HG02943 (cell line): Measurements from ENCODE around the gene TKT.

Experiments used
- ATAC-seq: cut with Tn5 transposase; IDR thresholded peaks from one replicate; pipeline ENCODE4 v1.9.1; 2021; ENCODE audit warnings: mild to moderate bottlenecking, low read depth, moderate library complexity; ENCODE audit not compliant: unreplicated experiment

Gene TKT

DNA sequence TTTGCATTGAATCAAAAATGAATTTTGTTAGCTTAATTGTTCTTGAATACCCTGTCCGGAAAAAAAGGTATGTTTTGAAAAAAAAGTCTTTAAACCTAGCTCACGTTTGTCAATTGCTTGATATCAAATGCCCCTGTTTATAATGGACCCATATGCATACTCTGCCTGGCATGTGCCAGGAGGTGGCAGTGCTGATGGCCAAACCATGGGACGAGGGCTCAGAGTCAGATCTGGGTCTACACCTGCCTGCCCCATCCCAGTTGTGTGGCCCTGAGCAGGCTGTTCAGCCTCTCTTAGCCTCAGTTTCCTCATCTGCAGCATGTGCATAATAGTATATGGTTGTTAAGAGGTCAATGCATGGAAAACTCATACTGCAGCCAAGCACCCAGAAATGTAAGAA is 56.0 kb downstream of the TKT start:
- no peak for ATAC-seq

DNA sequence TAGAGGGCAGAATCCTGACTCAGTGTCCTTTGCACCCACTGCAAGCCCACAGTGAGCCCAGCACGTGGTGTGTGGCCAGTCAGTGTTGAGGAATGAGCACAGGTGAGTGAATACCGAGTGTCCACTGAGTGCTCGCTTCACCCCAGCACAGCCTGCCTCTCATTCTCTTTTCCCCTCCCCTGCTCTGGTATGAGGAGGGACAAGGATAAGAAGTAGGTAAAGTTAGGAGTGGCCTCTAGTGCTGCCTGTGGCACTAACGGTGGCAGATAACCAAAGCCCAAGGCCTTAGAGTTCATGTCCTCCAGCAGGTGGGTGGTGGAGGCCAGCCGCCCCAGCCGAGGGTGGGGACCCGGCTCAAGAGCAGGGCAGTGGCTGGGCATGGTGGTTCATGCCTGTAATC is 56.8 kb downstream of the TKT start:
- ATAC-seq, result no peak

DNA sequence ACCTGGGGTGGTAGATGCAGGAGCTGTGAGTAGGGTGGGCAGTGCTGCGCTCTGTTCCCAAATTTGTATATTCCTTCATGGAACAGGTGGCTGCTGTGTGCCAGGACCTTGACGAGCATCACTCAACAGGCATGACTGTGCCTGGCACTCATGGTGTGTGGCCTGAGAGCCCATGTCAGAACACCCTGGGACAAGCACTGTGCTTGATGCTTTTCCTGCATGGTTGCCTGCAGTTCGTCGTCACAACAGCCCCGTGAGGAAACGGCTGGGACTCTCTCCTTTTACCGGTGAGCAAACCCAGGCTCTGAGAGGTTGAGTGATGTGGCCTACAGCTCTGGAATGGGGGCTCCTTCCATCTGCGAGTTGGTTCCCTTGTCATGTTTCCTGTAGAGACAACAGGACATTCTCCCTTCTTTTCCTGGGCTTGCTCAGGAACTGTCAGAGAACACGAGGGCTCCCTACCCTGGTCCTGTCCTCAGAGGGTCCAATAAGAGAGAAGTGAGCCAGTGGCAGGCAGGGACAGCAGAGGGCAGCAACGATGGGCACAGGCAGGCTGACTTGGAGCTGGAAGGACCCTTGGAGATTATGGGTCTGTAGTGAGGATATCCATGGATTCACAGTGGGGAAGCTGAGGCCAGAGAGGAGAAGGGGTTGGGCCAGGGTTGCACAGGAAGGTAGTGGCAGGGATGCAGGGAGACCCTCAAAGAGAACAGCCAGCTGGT is 57.4 kb downstream of the TKT start:
- no peak for ATAC-seq

DNA sequence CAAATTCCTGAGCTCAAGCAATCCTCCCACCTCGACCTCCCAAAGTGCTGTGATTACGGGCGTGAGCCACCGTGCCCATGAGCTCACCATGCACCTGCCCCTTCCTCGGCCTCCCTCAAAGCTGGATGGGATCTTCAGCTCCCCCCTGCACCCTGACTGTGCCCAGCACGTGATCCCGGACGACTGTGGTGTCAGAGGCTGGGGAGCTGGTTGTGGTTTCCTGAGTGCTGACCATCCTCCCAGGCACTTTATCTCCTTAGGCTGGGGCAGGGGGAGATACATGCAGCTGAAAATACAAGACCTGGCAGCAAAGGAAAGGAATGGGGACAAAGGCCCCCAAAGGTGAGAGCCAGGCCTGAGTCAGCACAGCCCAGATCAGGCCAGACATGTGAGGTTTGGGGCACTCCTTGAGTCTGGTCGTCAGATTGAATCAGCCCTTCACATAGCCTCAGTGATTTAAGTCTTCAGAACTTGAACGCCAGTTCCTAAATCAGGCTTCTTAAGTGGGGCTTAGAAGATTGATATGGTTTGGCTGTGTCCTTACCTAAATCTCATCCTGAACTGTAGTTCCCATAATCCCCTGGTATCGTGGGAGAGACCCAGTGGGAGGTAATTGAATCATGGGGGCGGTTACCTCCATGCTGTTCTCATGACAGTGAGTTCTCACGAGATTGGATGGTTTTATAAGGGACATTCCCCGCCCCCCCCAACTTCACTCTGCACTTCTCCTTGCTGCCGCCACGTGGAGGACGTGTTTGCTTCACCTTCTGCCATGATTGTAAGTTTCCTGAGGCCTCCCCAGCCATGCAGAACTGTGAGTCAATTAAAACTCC is 59.0 kb downstream of the TKT start:
- ATAC-seq, result no peak

DNA sequence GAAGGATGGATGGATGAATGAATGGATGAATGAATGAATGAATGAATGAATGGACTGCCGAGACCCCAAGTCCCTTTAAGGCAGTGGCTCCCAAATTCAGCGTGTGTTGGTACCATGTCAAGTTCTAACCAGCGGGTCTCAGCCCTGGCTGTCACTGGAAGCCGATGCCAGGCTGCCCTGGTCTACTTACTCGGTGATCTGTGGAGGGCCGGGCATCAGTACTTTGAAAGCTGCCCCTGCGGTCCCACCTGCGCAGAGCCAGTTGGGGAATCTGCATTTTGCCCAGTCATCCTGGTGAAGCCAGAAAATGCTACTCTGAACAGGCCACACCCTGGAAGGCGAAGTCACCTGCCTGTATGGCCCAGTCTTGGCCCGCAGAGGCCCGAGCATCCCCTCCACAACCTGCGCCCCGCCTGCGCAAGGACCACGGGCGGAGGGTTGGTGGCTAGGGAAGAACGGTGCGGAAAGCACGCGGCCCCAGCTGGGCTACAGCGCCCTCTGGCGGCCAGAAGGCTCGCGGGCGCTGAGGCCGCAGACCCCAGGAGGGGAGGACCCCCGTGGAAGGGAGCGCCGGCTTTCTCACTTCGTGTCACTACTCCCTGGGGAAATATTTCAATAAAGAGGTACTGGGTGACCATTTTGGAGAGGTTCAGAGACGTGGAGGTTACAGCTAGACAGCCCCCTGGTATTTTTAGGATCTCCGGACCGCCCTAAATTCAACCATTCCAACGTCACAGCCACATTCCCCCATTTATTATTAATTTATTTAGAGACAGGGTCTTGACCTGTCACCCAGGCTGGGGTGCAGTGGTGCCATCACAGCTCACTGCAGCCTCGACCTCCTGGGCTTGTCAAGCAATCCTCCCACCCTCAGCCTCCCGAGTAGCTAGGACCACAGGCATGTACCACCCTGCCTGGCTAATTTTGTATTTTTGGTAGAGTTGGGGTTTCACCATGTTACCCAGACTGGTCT is 59.9 kb downstream of the TKT start:
- no peak for ATAC-seq

DNA sequence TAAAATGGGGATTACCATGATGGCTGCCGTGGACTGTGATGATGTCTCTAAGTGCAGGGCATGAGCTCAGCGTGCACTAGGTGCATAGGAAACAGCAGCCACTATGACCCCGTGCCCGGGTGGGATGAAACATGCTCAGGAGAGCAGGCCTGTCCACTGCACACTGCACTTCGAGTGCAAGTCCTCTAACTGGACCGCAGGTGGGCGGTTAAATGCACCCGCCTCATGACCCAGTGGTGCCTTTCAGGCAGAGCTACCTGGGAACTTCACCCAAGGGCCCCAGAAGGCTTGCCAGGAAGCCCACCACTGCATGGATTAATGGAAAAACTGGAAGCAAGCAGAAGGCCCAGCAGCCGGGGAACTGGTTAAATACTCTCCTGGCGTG is 60.8 kb downstream of the TKT start:
- no peak for ATAC-seq

DNA sequence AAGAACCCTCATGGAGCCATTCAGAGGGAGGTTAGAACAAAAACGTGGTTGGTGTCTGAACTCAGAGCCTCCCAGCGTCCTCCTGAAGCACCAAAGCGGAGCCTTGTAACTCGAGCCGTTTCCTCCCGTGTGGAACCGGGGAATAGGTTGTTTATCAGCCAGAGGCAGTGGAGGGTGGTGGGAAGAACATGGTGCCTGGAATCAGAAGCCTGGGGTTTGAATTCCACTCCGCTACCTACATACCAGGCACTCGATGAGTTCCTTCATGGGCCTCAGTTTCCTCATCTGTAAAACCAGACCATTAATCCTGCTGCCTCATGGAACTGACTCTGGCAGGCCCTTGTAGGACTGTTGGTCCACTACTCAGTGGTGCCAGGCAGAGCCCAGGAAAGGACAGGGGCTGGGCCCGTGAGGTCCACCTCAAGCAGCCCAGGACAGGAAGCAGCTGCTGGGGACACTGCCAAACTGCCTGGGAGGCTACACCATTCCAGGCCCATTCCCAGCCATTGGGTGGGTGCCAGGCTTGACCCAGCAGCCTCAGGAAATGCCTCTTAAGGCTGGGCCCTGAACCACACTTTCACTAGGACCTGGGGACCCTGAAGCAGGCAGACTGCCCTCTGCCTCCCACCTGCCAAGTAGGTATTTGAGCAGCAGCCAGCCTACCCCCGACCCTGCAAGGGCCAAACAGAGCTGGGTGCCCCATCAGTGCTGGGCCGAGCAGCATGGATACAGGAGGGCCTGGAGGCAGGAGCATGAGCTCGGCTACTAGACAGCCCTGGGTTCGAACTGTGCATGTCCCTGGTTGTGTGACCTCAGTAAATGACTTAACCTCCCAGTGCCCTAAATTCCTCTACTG is 61.4 kb downstream of the TKT start:
- no peak for ATAC-seq

DNA sequence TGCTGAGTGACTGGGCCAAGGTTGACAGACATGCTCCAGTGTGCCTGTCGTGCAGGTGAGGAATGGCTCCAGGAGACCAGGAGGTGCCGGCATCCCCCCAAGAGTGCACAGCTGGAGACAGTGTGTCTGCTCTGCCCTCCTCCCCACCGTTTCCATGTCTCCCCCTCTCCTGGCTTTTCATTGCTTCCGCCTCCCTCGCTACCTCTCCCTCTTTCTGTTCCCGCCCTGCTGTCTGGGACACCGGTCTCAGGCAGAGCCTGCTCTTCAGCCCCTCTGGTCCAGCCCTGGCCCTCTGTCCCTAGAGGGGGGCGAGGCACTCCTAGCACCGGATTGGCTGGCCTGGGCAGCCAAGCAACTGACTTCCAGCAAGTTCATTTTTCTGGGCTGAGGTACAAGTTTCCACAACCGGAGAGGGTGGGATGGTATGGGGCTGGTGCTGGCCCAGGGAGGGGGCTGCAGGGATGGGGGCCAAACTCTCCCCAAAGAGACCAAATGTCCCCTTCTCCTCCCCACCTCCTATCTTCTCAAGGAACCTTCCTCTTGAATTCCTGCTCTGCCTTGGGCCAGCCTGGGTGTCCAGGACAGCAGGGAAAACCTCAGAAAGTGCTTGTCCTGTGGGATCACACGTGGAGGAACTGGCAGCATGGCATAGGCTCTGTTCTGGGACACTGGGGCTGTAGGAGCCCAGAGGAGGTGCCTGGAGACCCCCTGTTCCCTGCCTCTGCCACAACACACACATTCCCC is 62.2 kb downstream of the TKT start:
- no peak for ATAC-seq

DNA sequence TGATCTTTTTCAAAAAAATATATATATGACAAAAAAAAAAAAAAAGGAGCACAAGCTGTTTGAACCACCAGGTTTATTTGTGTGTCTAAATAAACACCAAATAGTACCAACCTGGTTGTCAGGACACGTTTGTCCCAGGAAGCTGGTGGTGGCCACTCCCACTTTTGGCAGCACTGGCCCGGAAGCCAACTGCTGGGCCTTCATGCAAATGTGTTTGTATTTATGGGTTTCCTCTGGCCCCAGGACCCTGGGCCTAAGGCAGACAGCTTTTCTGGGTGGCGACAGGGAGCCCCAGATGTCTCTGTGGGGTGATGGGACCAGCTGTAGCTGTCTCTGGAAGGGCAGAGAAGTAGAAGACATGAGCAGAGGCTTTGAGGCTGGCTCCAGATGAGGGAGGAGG is 63.2 kb downstream of the TKT start:
- ATAC-seq, result no peak

DNA sequence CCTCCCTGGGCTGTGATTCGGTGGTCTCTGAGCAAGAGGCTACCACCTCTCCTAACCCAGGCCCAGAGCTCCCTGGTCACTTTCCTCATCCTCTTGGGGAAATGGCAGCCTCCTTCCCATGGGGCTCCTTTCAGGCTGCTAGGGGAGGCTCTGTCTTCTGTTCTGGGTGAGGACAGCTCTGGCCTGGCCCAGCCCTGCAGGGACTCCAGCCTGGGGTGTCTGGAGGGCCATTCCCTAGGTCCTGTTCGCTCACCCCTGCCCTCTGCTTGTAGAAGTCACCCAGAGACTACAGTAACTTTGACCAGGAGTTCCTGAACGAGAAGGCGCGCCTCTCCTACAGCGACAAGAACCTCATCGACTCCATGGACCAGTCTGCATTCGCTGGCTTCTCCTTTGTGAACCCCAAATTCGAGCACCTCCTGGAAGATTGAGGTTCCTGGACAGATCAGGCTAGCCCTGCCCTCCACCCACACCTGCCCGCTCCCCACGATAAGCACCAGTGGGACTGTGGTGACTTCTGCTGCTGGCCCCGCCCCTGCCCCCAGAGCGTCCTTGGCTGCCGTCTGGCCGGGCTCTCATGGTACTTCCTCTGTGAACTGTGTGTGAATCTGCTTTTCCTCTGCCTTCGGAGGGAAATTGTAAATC is 63.9 kb downstream of the TKT start:
- ATAC-seq, result no peak

DNA sequence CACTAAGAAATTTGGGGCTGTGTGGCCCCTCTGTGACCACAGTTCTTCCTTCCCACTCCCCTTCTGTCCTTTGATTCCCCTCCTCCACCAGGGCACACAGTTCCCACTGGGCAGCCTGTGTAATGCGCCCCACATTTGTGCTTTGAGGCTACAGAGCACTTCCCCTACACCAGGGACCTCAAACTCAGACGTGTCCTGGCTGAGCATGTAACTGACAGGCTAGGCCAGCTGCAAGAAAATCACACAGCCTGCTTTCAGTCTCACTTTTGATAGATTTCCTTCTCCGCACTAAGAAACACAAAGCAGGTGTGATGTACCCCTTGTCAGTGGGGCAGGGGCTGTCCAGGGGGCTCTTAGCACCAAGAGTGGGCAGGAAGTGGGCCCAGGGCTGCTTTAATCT is 65.2 kb downstream of the TKT start:
- ATAC-seq, result no peak

DNA sequence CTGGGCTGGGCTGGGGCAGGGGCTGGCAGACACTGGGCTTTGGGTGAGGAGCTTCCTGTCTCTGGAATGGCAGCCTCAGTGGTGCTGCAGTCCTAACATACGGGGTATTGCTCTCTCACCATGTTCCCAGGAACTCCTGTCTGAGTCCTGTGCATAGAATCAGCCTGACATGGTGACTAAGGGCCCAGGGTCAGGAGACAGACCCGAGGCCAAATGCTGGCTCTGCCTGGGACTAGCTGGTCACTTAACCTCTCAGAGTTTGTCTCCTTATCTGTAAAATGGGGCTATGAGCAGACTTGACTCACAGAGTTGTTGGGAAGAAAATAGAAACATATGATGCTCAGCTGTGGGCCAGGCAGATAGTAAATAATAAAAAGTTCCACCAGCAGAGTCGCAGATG is 66.5 kb downstream of the TKT start:
- no peak for ATAC-seq

DNA sequence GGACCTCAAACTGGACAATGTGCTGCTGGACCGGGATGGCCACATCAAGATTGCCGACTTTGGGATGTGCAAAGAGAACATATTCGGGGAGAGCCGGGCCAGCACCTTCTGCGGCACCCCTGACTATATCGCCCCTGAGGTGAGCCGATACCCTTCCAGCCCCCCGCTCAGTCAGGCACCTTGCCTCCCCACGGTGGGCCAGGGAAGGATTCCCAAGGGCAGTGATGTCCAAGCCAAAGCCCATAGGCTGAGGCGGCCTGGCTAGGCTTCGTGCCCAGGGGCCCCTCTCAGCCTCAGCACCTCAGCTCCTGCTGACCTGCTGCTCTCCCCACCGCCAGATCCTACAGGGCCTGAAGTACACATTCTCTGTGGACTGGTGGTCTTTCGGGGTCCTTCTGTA is 67.1 kb downstream of the TKT start:
- no peak for ATAC-seq

DNA sequence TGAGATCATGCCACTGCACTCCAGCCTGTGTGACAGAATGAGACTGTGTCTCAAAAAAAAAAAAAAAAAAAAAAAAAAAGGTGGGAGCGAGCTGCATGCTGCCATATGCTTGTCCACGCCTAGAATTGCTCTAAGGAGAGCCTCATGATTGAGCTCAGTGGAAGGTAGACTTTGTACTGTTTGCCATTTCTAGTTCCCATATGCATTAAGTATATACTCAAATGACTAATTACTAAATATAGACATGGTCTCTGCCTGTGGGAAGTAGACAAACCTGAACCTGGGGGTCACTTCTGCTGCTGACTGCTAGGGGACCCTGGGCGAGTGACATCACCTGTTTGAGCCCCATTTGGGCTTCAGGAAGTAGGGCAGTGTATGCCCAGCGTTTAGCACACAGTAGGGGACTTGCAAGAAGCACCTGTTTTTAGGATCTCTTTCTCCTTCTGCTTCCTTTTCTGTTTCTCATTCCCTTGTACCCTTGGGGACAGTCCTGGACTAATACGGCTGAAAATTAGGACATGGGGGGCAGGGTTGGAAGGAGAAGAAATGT is 67.6 kb downstream of the TKT start:
- ATAC-seq, result no peak

DNA sequence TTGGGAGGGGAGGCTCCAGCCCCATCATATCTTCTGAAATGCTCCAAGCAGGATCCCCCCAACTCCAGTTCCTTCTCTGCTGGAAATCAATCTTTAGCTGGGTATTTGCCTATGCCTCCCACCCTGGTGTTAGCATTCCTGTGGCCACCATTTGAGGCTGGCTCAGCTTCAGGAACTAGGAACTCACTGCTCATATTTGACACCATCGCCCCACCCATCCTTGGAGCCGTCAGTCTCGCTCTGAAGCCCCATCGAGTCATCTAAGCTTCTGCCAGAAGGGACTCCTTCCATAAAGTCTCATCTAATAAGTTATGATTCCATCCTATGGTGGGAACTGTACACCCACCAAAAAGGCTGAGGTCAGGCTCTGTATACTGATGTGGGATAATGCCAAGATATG is 68.4 kb downstream of the TKT start:
- no peak for ATAC-seq

DNA sequence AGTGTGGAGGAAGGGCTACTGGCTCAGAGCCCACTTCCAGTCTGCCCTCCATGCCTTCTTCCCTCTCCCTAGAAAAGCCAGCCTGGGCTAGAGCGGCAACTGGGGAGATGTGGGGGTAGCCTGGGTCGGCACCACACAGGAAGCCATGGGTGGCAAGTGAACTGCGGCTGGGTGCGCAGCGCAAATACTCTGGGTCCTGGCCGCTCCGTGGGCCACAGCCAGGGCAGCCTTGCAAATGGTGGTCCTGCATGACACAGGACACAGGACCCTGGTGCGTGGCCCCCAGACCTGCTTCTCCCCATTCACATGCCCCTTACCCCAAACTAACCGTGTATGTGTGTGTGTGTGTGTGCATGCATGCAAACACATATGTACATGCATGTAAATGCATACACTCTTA is 69.1 kb downstream of the TKT start:
- ATAC-seq, result no peak

DNA sequence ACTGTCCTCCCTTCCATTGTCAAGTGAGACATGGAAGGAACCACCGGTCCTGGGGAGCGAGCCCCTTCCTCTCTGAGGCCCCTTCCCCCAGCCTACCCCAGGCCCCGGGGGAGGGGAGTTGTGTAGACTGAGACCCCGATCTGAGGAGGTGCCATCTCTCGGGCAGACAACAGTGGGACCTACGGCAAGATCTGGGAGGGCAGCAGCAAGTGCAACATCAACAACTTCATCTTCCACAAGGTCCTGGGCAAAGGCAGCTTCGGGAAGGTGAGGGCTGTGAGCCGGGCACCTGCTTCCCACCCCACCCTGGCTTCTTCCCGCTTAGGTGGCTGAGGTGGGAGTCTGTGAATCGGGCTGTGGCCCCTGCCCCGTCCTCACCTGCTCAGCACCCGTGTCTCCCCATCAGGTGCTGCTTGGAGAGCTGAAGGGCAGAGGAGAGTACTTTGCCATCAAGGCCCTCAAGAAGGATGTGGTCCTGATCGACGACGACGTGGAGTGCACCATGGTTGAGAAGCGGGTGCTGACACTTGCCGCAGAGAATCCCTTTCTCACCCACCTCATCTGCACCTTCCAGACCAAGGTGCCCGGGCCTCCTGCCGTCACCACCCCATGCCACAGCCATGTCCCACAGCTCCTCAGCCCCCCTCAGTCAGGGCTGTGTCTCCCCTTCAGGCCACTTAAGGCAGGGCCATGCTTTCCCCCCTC is 69.9 kb downstream of the TKT start:
- no peak for ATAC-seq

DNA sequence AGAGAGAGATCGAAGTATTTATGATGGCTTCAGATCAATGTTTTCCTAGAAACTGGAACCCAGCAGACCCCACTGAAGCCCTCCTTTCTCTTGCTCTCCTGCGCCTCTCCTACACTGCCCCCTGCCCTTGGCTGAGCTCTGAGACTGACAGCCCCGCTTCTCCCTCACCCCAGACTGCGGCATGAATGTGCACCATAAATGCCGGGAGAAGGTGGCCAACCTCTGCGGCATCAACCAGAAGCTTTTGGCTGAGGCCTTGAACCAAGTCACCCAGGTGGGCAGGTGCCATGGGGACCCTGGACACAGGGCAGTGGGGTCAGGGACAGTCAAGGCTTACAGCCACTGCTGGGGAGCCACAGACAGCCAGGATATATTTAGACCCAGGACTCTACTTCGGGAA is 71.1 kb downstream of the TKT start:
- no peak for ATAC-seq
